IMR-90 (cell line): ENCODE measurements around the gene GCGR.

Experiments
- CHD1 ChIP-seq: IDR thresholded peaks from 2 replicates; pipeline ENCODE4 v1.6.1; 2012; ENCODE audit warnings: low read depth, low read length, improper control_type of control experiment
- FOS ChIP-seq: fragments of 150-350 bp; IDR thresholded peaks from 2 replicates; pipeline ENCODE4 v1.6.1; 2016; ENCODE audit warnings: low read depth, low read length
- MAZ ChIP-seq: IDR thresholded peaks from 2 replicates; pipeline ENCODE4 v1.6.1; 2012; ENCODE audit warnings: low read depth, mild to moderate bottlenecking, low read length, improper control_type of control experiment, moderate library complexity, borderline replicate concordance
- MXI1 ChIP-seq: IDR thresholded peaks from 2 replicates; pipeline ENCODE4 v1.6.1; 2012; ENCODE audit warnings: low read depth, mild to moderate bottlenecking, low read length, moderate library complexity, borderline replicate concordance
- NFE2L2 ChIP-seq: fragments of 150-350 bp; IDR thresholded peaks from 2 replicates; pipeline ENCODE4 v1.6.1; 2016; ENCODE audit warnings: low read depth, mild to moderate bottlenecking, low read length
- POLR2A ChIP-seq: IDR thresholded peaks from 2 replicates; pipeline ENCODE4 v1.6.1; 2012; ENCODE audit warnings: mild to moderate bottlenecking, low read depth, low read length
- RAD21 ChIP-seq: IDR thresholded peaks from 2 replicates; pipeline ENCODE4 v1.6.1; 2012; ENCODE audit warnings: low read length, improper control_type of control experiment
- RCOR1 ChIP-seq: IDR thresholded peaks from 2 replicates; pipeline ENCODE4 v1.6.1; 2012; ENCODE audit warnings: mild to moderate bottlenecking, low read length, improper control_type of control experiment; ENCODE audit not compliant: insufficient replicate concordance
- RFX5 ChIP-seq: IDR thresholded peaks from 2 replicates; pipeline ENCODE4 v1.8.0; 2012; ENCODE audit warnings: low read depth, mild to moderate bottlenecking, low read length, moderate library complexity
- SMC3 ChIP-seq: fragments of 150-350 bp; IDR thresholded peaks from 2 replicates; pipeline ENCODE4 v1.6.1; 2016; ENCODE audit warnings: low read depth, mild to moderate bottlenecking, antibody characterized with exemption, low read length, moderate library complexity
- TF ChIP-seq, protein P1 (sequence below): conservative IDR thresholded peaks from 2 replicates; pipeline ENCODE4 v1.5.1; 2012; ENCODE audit warnings: mild to moderate bottlenecking, low read depth, low read length, improper control_type of control experiment

DNA sequence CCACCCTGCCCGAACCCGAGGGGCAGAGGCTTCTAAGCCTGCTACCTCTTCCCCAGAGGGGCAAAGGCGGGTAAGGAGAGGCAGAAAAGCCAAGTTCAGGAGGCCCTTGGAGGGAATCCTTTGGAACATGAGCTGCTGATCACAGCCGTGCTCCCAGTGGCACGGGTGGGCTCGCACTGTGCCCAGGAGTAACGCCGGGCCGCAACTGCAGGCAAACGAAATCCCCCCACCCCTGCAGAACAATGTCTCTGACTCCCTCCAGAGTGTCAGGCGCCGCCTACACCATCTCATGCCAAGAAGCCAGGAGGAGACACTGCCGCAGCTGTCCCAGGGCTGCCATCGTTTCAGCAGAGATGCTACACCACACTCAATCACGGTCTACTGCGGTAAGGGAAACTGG lies 47.5 kb downstream of the GCGR start:
- TF ChIP-seq, protein P1, sequence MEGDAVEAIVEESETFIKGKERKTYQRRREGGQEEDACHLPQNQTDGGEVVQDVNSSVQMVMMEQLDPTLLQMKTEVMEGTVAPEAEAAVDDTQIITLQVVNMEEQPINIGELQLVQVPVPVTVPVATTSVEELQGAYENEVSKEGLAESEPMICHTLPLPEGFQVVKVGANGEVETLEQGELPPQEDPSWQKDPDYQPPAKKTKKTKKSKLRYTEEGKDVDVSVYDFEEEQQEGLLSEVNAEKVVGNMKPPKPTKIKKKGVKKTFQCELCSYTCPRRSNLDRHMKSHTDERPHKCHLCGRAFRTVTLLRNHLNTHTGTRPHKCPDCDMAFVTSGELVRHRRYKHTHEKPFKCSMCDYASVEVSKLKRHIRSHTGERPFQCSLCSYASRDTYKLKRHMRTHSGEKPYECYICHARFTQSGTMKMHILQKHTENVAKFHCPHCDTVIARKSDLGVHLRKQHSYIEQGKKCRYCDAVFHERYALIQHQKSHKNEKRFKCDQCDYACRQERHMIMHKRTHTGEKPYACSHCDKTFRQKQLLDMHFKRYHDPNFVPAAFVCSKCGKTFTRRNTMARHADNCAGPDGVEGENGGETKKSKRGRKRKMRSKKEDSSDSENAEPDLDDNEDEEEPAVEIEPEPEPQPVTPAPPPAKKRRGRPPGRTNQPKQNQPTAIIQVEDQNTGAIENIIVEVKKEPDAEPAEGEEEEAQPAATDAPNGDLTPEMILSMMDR, result no peak
- no peak for TF ChIP-seq POLR2A
- TF ChIP-seq CHD1, result no peak
- TF ChIP-seq MXI1, result no peak
- no peak for TF ChIP-seq MAZ
- no peak for TF ChIP-seq SMC3
- no peak for TF ChIP-seq NFE2L2
- TF ChIP-seq RFX5, result no peak
- no peak for TF ChIP-seq RCOR1
- no peak for TF ChIP-seq FOS
- TF ChIP-seq RAD21, result no peak
